Thyroid gland (tissue), 4 donors: Measurements from ENCODE around the gene PNLIPRP1. TPM values are rescaled to one million over a fixed set of nuclear protein-coding genes. Genes with fewer than 3 reads are reported as not detected.

Experiments
- DNase-seq, 2 donors: peaks; one replicate each; pipeline ENCODE4 v3.0.0-alpha.2; 2019
- H3K27ac ChIP-seq, 3 donors: fragments of 200-600 bp; sonication (generic); 1 replicate in 2 of 3; 2 replicates in 1 of 3; pipeline ENCODE4 v1.5.1; 2016 to 2019; ENCODE audit warnings: mild to moderate bottlenecking in 1 of 3, moderate library complexity in 1 of 3
- H3K27me3 ChIP-seq: fragments of 200-600 bp; sonication (generic); one replicate; pipeline ENCODE4 v1.5.1; 2019
- H3K36me3 ChIP-seq, 2 donors: fragments of 200-600 bp; sonication (generic); one replicate each; pipeline ENCODE4 v1.5.1; 2016 to 2019
- H3K4me1 ChIP-seq, 2 donors: fragments of 200-600 bp; sonication (generic); one replicate each; pipeline ENCODE4 v1.5.1; 2017 to 2019
- H3K4me3 ChIP-seq, 3 donors: fragments of 200-600 bp; sonication (generic); replicated peaks in 1 of 3; 1 replicate in 2 of 3; 2 replicates in 1 of 3; pipeline ENCODE4 v1.5.1; 2016; ENCODE audit warnings: mild to moderate bottlenecking in 1 of 3
- H3K9me3 ChIP-seq: fragments of 200-600 bp; sonication (generic); one replicate; pipeline ENCODE4 v1.5.1; 2017
- POLR2A ChIP-seq, 2 donors: fragments of 450-650 bp; IDR thresholded peaks; one replicate each; pipeline ENCODE4 v1.6.1; 2017; ENCODE audit warnings: antibody characterized with exemption in 2 of 2, mild to moderate bottlenecking in 2 of 2, moderate library complexity in 1 of 2
- WGBS, 2 donors: methylation state at CpG; one replicate each; pipeline ENCODE4 v1.1.5; 2017; 5-methylcytosine and 5-hydroxymethylcytosine counted together
- intact Hi-C: fragments of 100-400 bp; cut with DNase I; formaldehyde crosslinking; loops from one replicate; pipeline ENCODE4 v1.15.1; 2023
- total RNA-seq, 4 donors: library from RNA; depleted of rRNA; stranded (reverse); fragments of >200 nt; gene quantifications; one replicate each; pipeline ENCODE4 v1.2.3, GENCODE V29; 2016
- TF ChIP-seq, protein P1 (sequence below), 6 experiments: fragments of 200-600 bp in 3 of 6; fragments of 450-650 bp in 3 of 6; sonication (generic) in 3 of 6; IDR thresholded peaks; one replicate each; pipeline ENCODE4 v1.5.1; 2016 to 2019; ENCODE audit warnings: antibody characterized with exemption in 6 of 6, mild to moderate bottlenecking in 2 of 6, inconsistent platforms in 1 of 6, moderate library complexity in 1 of 6

PNLIPRP1 gene
- total RNA-seq, 4 donors from 2014 or later, result not detected

DNA sequence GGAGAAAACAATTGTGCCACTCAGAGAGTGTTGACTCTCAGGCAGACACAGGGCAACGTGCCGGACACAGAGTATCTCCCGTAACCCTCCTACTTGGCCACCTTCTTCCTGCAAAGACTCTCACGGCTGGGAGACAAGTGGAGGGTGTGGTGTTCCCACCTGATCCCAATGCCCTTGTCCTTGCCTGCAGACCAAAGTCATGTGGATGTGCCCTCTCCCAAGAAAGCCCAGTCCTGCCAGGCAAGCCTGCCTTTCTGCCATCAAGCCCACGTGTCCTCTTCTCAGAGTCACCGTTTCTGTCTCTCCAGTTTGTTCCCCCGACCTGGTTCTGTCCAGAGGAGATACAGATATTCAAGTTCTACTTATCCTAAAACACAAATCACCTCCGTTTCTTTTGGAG lies 30.7 kb downstream of the PNLIPRP1 start:
- 81 to 82% methylated on average over 8 of the region's 8 CpGs for WGBS, 2 donors
- Histone ChIP-seq H3K27me3 (no peaks in the 10 kb centered on the region), H3K9me3 (no peaks in the 10 kb centered on the region), H3K36me3 (no peaks in the 10 kb centered on the region), H3K27ac (no peak overlapping the region), H3K4me1 (no peaks in the 10 kb centered on the region), H3K4me3 (no peak overlapping the region)
- intact Hi-C loops, result no loop called here
- DNase-seq, result no peak
- TF ChIP-seq, protein P1, sequence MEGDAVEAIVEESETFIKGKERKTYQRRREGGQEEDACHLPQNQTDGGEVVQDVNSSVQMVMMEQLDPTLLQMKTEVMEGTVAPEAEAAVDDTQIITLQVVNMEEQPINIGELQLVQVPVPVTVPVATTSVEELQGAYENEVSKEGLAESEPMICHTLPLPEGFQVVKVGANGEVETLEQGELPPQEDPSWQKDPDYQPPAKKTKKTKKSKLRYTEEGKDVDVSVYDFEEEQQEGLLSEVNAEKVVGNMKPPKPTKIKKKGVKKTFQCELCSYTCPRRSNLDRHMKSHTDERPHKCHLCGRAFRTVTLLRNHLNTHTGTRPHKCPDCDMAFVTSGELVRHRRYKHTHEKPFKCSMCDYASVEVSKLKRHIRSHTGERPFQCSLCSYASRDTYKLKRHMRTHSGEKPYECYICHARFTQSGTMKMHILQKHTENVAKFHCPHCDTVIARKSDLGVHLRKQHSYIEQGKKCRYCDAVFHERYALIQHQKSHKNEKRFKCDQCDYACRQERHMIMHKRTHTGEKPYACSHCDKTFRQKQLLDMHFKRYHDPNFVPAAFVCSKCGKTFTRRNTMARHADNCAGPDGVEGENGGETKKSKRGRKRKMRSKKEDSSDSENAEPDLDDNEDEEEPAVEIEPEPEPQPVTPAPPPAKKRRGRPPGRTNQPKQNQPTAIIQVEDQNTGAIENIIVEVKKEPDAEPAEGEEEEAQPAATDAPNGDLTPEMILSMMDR (IDR thresholded peaks at IDR 0.05), result no peak
- no peak for TF ChIP-seq POLR2A (IDR thresholded peaks at IDR 0.05)

- intact Hi-C loops, result no loop called here
- no peak for TF ChIP-seq POLR2A (IDR thresholded peaks at IDR 0.05)
- TF ChIP-seq, protein P1 (IDR thresholded peaks at IDR 0.05), result no peak
- Histone ChIP-seq H3K4me3 (no peak overlapping the region), H3K27ac (no peak overlapping the region), H3K9me3 (no peaks in the 10 kb centered on the region), H3K27me3 (no peaks in the 10 kb centered on the region), H3K4me1 (no peaks in the 10 kb centered on the region), H3K36me3 (no peaks in the 10 kb centered on the region)
- no peak for DNase-seq
- WGBS, 2 donors, result 81 to 86% methylated on average over 11 of the region's 11 CpGs
Measured at GRCh38 chr10:116621934-116622655, 31.3 kb downstream of the PNLIPRP1 start.

- no peaks in the 10 kb centered on the region for H3K36me3 ChIP-seq
- no peak for TF ChIP-seq POLR2A (IDR thresholded peaks at IDR 0.05)
- TF ChIP-seq, protein P1 (IDR thresholded peaks at IDR 0.05), result no peak
- intact Hi-C loops, result no loop called here
- no peak overlapping the region for H3K4me3 ChIP-seq
- 95 to 96% methylated on average over 7 of the region's 7 CpGs for WGBS, 2 donors
- H3K27me3 ChIP-seq, result no peaks in the 10 kb centered on the region
- DNase-seq, result no peak
- H3K9me3 ChIP-seq, result no peaks in the 10 kb centered on the region
- H3K4me1 ChIP-seq, result peaks cover 0 to 4% of the 10 kb centered on the region in 2 donors
- no peak overlapping the region for H3K27ac ChIP-seq
Measured at GRCh38 chr10:116625845-116626244, 35.1 kb downstream of the PNLIPRP1 start.

DNA sequence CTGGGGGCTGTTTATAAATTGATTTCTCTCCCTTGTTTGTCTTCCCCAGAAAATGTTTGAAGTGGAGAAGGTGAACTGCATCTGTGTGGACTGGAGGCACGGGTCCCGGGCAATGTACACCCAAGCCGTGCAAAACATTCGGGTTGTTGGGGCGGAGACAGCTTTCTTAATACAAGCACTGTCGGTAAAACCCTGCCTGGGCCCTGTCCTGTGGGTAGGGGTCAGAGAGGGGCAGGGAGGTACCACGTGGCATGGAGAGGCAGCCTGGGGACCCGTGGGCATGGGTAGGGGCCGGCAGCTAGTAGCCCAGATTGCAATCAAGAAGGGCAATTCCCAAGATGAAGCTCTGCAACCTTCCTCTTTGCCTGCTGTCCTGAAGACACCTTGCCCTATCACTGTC lies 36.1 kb downstream of the PNLIPRP1 start:
- TF ChIP-seq POLR2A (IDR thresholded peaks at IDR 0.05), result no peak
- TF ChIP-seq, protein P1 (IDR thresholded peaks at IDR 0.05), result no peak
- whole genome bisulfite sequencing, 2 donors, result 72 to 76% methylated on average over 9 of the region's 9 CpGs
- H3K4me3 ChIP-seq, result no peak overlapping the region
- no peak overlapping the region for H3K27ac ChIP-seq
- no peaks in the 10 kb centered on the region for H3K36me3 ChIP-seq
- intact Hi-C loops, result no loop called here
- H3K27me3 ChIP-seq, result no peaks in the 10 kb centered on the region
- H3K9me3 ChIP-seq, result no peaks in the 10 kb centered on the region
- peaks cover 0 to 4% of the 10 kb centered on the region in 2 donors for H3K4me1 ChIP-seq
- no peak for DNase-seq

GRCh38 chr10:116627386-116627933 lies 36.7 kb downstream of the PNLIPRP1 start:
- peaks cover 0 to 4% of the 10 kb centered on the region in 2 donors for H3K4me1 ChIP-seq
- H3K27ac ChIP-seq, result no peak overlapping the region
- peak overlapping the region in 1 of 3 donors; percentile 17 for H3K4me3 ChIP-seq
- no peaks in the 10 kb centered on the region for H3K27me3 ChIP-seq
- TF ChIP-seq, protein P1 (IDR thresholded peaks at IDR 0.05), result peak in 5 of 6 experiments; percentile 20 to 68 (median 54)
- no peak for TF ChIP-seq POLR2A (IDR thresholded peaks at IDR 0.05)
- no peaks in the 10 kb centered on the region for H3K36me3 ChIP-seq
- peak; percentile 29 to 53 for DNase-seq
- intact Hi-C loops, result no loop called here
- H3K9me3 ChIP-seq, result no peaks in the 10 kb centered on the region
- WGBS, 2 donors, result 5 to 22% methylated on average over 15 to 21 of the region's 49 CpGs
